SK-N-SH treated with all-trans-retinoic acid at 6 μM for 48 hours (cell line): ENCODE measurements around the gene ST3GAL5.

Experiments
- ATAC-seq: fragments of 200-7000 bp; cut with Tn5 transposase; 3 replicates; pipeline ENCODE4 v1.9.1; 2020; ENCODE audit warnings: mild to moderate bottlenecking, moderate library complexity
- ARNTL ChIP-seq: fragments of 450-650 bp; formaldehyde crosslinking; IDR thresholded peaks from 2 replicates; pipeline ENCODE4 v1.5.0; 2020; ENCODE audit warnings: low read depth, mild to moderate bottlenecking, moderate library complexity, borderline replicate concordance
- BACH2 ChIP-seq: fragments of 250-450 bp; sonication (Bioruptor Pico); IDR thresholded peaks from 2 replicates; pipeline ENCODE4 v1.9.0; 2021; ENCODE audit warnings: mild to moderate bottlenecking, borderline replicate concordance
- ESRRG ChIP-seq: fragments of 250-450 bp; sonication (Bioruptor Pico); IDR thresholded peaks from 2 replicates; pipeline ENCODE4 v1.6.1; 2021; ENCODE audit warnings: mild to moderate bottlenecking
- ISL1 ChIP-seq: fragments of 250-450 bp; sonication (Bioruptor Pico); IDR thresholded peaks from 2 replicates; pipeline ENCODE4 v2.1.2; 2022; ENCODE audit warnings: mild to moderate bottlenecking, moderate library complexity
- OSR1 ChIP-seq: fragments of 250-450 bp; sonication (Bioruptor Pico); IDR thresholded peaks from 2 replicates; pipeline ENCODE4 v1.8.0; 2022; ENCODE audit warnings: moderate library complexity, mild to moderate bottlenecking, inconsistent platforms
- RARB ChIP-seq: fragments of 250-450 bp; sonication (Bioruptor Pico); IDR thresholded peaks from 2 replicates; pipeline ENCODE4 v1.8.0; 2021; ENCODE audit warnings: mild to moderate bottlenecking, moderate library complexity
- SNAI2 ChIP-seq: fragments of 250-450 bp; sonication (Bioruptor Pico); IDR thresholded peaks from 2 replicates; pipeline ENCODE4 v1.5.0; 2020; ENCODE audit warnings: mild to moderate bottlenecking, moderate library complexity
- TCF4 ChIP-seq: fragments of 250-450 bp; sonication (Bioruptor Pico); IDR thresholded peaks from 2 replicates; pipeline ENCODE4 v1.8.0; 2021; ENCODE audit warnings: mild to moderate bottlenecking, moderate library complexity, borderline replicate concordance
- TOX ChIP-seq: fragments of 250-450 bp; sonication (Bioruptor Pico); IDR thresholded peaks from 2 replicates; pipeline ENCODE4 v1.8.0; 2021; ENCODE audit warnings: mild to moderate bottlenecking, moderate library complexity, borderline replicate concordance
- ZC3H10 ChIP-seq: fragments of 250-450 bp; sonication (Bioruptor Pico); IDR thresholded peaks from 2 replicates; pipeline ENCODE4 v1.5.1; 2021; ENCODE audit warnings: mild to moderate bottlenecking, moderate library complexity
- ZFP3 ChIP-seq: fragments of 250-450 bp; sonication (Bioruptor Pico); IDR thresholded peaks from 2 replicates; pipeline ENCODE4 v1.5.0; 2020; ENCODE audit warnings: mild to moderate bottlenecking, moderate library complexity
- ZFP30 ChIP-seq: fragments of 450-650 bp; formaldehyde crosslinking; IDR thresholded peaks from 2 replicates; pipeline ENCODE4 v1.5.0; 2022; ENCODE audit warnings: mild to moderate bottlenecking, moderate library complexity
- ZNF565 ChIP-seq: fragments of 450-650 bp; formaldehyde crosslinking; conservative IDR thresholded peaks from 2 replicates; pipeline ENCODE4 v1.5.0; 2020; ENCODE audit warnings: low read depth, mild to moderate bottlenecking, moderate library complexity
- ZNF70 ChIP-seq: fragments of 450-650 bp; formaldehyde crosslinking; IDR thresholded peaks from 2 replicates; pipeline ENCODE4 v1.5.0; 2020; ENCODE audit warnings: mild to moderate bottlenecking, moderate library complexity
- ZNF8 ChIP-seq: fragments of 450-650 bp; formaldehyde crosslinking; IDR thresholded peaks from 2 replicates; pipeline ENCODE4 v1.5.0; 2020; ENCODE audit warnings: mild to moderate bottlenecking, moderate library complexity
- TF ChIP-seq, protein P1 (sequence below): fragments of 250-450 bp; sonication (Bioruptor Pico); IDR thresholded peaks from 2 replicates; pipeline ENCODE4 v1.5.0; 2020; ENCODE audit warnings: mild to moderate bottlenecking, moderate library complexity
- TF ChIP-seq, protein P2 (sequence below): fragments of 250-450 bp; sonication (Bioruptor Pico); IDR thresholded peaks from 2 replicates; pipeline ENCODE4 v1.8.0; 2020; ENCODE audit warnings: mild to moderate bottlenecking, moderate library complexity, borderline replicate concordance
- TF ChIP-seq, protein P3 (sequence below): fragments of 250-450 bp; sonication (Bioruptor Pico); IDR thresholded peaks from 2 replicates; pipeline ENCODE4 v1.8.0; 2021; ENCODE audit warnings: low read depth, mild to moderate bottlenecking, moderate library complexity, borderline replicate concordance
- TF ChIP-seq, protein P4 (sequence below): fragments of 250-450 bp; sonication (Bioruptor Pico); IDR thresholded peaks from 2 replicates; pipeline ENCODE4 v1.5.1; 2021; ENCODE audit warnings: mild to moderate bottlenecking, moderate library complexity

The ST3GAL5 gene

DNA sequence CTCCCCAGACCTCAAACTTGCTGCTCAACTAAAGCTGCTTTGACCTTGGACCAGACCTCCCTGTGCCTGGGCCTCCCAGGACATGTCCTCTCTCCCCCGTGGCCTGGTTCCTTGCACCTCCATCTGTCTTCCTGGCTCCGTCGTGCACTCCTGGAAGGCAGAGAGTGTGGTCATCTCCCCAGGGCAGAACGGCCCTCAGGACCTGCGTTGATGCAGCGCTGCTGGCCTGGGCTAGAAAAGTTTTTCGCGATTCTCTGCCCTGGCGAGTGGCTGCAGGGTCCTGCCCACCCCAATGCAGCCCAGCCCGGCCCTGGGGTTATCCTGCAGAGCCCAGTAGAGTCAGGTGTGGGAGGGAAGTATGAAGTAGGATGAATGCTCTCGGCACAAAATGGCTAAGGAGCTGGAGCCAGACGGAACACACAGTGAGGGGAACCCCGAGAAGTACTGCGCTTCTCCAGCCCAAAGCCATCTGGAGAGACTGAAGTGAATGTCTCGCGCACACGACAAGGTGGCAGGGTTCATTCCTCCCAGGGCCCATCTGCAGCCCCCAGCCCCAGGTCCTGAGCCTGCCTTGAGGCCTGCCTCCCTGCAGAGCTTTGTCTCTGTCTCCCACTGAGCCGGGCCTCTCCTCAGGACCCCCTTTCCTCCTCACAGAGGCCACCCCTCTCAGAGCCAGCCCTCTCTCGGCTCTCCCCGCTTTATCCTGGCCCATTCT is 93.3 kb downstream of the ST3GAL5 start:
- ATAC-seq: no peak
- TF ChIP-seq ZC3H10 (CRISPR knock-in tag): no peak
- TF ChIP-seq OSR1 (CRISPR knock-in tag): no peak
- TF ChIP-seq TOX (CRISPR knock-in tag): no peak
- no peak for TF ChIP-seq RARB (CRISPR knock-in tag)
- TF ChIP-seq, protein P1, sequence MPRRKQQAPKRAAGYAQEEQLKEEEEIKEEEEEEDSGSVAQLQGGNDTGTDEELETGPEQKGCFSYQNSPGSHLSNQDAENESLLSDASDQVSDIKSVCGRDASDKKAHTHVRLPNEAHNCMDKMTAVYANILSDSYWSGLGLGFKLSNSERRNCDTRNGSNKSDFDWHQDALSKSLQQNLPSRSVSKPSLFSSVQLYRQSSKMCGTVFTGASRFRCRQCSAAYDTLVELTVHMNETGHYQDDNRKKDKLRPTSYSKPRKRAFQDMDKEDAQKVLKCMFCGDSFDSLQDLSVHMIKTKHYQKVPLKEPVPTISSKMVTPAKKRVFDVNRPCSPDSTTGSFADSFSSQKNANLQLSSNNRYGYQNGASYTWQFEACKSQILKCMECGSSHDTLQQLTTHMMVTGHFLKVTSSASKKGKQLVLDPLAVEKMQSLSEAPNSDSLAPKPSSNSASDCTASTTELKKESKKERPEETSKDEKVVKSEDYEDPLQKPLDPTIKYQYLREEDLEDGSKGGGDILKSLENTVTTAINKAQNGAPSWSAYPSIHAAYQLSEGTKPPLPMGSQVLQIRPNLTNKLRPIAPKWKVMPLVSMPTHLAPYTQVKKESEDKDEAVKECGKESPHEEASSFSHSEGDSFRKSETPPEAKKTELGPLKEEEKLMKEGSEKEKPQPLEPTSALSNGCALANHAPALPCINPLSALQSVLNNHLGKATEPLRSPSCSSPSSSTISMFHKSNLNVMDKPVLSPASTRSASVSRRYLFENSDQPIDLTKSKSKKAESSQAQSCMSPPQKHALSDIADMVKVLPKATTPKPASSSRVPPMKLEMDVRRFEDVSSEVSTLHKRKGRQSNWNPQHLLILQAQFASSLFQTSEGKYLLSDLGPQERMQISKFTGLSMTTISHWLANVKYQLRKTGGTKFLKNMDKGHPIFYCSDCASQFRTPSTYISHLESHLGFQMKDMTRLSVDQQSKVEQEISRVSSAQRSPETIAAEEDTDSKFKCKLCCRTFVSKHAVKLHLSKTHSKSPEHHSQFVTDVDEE (CRISPR knock-in tag): no peak
- TF ChIP-seq SNAI2 (CRISPR knock-in tag): no peak
- no peak for TF ChIP-seq ZFP3 (CRISPR knock-in tag)
- TF ChIP-seq, all 23 proteins: peak for 0

DNA sequence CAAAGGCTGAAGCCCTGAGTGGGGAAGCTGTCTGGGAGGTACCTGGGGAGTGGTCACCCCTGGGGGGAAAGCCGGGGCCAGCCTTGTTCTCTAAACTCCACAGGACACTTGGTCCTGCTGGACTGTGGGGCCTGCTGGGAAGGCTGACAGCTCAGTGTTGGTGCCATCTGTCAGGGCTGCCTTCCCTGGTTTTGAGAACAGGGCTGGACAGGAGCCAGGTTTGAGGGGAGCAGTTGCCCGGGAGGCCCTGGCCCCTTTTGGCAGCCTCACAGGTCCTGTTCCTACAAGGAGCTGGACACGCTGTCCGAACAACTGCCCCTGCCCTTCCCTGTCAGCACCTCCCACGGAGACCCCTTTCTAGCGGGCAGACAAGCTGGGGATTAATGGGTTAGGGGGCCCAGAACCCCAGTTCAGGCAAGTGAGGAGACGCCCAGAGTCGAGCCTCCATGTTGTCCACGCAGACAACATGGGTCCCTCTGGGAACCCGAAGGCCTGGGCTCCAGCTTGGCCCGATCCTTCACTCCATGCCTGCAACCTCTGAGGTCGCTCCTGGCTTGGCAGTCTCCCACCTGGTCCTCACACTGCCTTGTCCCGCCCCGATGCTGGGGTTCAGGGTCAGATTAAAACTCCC is 94.2 kb downstream of the ST3GAL5 start:
- no peak for ATAC-seq
- no peak for TF ChIP-seq ISL1 (CRISPR knock-in tag)
- no peak for TF ChIP-seq TCF4 (CRISPR knock-in tag)
- TF ChIP-seq BACH2 (CRISPR knock-in tag): no peak

DNA sequence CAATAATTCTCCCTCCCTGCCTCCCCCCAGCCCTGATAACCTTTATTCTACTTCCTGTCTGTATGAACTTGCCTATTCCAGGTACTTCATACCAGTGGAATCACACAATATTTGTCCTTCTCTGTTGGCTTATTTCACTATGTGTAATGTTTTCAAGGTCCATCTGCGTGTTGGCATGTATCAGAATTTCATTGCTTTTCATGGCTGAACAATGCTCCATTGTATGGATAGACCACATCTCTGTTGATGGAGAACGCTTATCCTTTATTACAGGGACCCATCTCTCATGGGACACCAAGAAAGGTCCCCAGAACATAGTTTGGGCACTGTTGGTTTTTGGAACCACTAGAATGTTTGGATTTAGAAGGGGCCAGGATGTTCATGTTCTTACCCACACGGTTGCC is 94.8 kb downstream of the ST3GAL5 start:
- no peak for TF ChIP-seq ZFP3 (CRISPR knock-in tag)
- TF ChIP-seq BACH2 (CRISPR knock-in tag): no peak
- no peak for TF ChIP-seq ESRRG (CRISPR knock-in tag)
- TF ChIP-seq ZNF565 (CRISPR knock-in tag): no peak
- TF ChIP-seq ZNF8: no peak
- ATAC-seq: no peak

DNA sequence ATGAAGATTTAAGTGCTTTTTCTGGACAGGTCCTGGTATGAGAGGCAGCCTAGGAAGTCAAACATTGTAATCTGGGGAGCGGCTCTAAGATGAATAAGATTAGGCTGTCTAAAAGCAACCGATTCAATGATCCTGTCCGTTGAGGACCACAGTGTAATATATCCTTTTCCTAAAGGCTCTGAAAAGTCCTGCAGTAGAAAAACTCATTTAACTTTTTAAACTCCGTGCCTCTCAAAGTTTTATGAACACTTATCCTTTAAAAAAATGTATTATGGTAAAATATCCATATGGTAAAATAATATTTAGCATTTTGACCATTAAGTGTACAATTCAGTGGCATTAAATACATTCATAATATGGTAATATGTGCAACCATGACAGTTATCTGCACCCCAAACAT is 95.2 kb downstream of the ST3GAL5 start:
- no peak for ATAC-seq
- TF ChIP-seq, protein P2, sequence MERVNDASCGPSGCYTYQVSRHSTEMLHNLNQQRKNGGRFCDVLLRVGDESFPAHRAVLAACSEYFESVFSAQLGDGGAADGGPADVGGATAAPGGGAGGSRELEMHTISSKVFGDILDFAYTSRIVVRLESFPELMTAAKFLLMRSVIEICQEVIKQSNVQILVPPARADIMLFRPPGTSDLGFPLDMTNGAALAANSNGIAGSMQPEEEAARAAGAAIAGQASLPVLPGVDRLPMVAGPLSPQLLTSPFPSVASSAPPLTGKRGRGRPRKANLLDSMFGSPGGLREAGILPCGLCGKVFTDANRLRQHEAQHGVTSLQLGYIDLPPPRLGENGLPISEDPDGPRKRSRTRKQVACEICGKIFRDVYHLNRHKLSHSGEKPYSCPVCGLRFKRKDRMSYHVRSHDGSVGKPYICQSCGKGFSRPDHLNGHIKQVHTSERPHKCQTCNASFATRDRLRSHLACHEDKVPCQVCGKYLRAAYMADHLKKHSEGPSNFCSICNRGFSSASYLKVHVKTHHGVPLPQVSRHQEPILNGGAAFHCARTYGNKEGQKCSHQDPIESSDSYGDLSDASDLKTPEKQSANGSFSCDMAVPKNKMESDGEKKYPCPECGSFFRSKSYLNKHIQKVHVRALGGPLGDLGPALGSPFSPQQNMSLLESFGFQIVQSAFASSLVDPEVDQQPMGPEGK (CRISPR knock-in tag): no peak
- TF ChIP-seq, protein P3, sequence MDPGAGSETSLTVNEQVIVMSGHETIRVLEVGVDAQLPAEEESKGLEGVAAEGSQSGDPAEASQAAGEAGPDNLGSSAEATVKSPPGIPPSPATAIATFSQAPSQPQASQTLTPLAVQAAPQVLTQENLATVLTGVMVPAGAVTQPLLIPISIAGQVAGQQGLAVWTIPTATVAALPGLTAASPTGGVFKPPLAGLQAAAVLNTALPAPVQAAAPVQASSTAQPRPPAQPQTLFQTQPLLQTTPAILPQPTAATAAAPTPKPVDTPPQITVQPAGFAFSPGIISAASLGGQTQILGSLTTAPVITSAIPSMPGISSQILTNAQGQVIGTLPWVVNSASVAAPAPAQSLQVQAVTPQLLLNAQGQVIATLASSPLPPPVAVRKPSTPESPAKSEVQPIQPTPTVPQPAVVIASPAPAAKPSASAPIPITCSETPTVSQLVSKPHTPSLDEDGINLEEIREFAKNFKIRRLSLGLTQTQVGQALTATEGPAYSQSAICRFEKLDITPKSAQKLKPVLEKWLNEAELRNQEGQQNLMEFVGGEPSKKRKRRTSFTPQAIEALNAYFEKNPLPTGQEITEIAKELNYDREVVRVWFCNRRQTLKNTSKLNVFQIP: no peak
- TF ChIP-seq BACH2 (CRISPR knock-in tag) (no peak), ARNTL (CRISPR knock-in tag) (no peak), ISL1 (CRISPR knock-in tag) (no peak), OSR1 (CRISPR knock-in tag) (no peak), ZNF70 (CRISPR knock-in tag) (no peak), ZC3H10 (CRISPR knock-in tag) (no peak), ZFP30 (CRISPR knock-in tag) (no peak), RARB (CRISPR knock-in tag) (no peak), ZNF8 (no peak), TOX (CRISPR knock-in tag) (no peak)
- TF ChIP-seq, protein P4, sequence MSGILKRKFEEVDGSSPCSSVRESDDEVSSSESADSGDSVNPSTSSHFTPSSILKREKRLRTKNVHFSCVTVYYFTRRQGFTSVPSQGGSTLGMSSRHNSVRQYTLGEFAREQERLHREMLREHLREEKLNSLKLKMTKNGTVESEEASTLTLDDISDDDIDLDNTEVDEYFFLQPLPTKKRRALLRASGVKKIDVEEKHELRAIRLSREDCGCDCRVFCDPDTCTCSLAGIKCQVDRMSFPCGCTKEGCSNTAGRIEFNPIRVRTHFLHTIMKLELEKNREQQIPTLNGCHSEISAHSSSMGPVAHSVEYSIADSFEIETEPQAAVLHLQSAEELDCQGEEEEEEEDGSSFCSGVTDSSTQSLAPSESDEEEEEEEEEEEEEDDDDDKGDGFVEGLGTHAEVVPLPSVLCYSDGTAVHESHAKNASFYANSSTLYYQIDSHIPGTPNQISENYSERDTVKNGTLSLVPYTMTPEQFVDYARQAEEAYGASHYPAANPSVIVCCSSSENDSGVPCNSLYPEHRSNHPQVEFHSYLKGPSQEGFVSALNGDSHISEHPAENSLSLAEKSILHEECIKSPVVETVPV: no peak
- TF ChIP-seq, protein P1 (CRISPR knock-in tag): no peak
